Measurements from ENCODE around the gene RANBP10.
"Not testable (repeated sequence)": the region's sequence is repeated elsewhere in the genome, so short reads cannot be mapped to it uniquely, and the experiment has no call there.

Gene RANBP10

DNA sequence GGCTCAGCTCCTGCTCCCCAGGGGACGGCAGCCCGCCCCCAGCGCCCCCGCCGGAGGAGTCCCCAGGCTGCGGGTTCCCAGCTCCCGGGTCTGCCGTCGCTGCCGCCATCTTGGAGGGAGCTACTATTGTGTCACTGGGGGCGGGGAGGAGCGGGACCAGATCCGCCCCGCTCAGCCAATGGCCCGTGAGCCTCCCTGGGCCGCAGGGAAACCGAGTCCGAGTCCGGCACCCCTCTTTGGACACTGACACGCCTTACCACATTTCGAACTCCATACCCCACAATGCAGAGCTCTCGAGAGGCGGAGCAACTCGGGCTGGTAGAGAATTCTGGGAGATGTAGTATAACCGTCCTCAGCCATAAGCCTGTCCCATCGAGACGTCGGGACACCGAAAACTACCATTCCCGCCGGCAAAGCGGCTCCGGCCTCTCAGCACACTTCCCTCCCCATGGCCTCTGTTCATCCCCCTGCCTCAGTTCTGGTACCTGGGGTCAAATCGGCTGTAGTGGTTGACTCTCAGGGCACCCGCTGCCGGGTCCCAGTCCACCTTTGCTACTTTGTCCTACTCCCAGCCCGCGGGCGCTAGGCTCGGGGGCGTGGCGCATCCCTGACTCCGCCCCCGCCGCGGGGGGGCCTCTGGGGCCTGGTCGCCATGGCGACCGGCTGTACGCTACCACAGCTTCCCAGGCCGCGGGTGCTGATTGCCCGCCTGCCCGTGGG lies at the start of gene RANBP10, which contains the start of gene TSNAXIP1:
Gene RANBP10, minus strand, starts transcription at position 133 of the 720 bp plus-strand sequence. Its CDS starts 24 bp downstream, at position 109.
Gene TSNAXIP1, plus strand, starts transcription at position 462 of the 720 bp plus-strand sequence. CDS start 261 bp downstream, outside the sequence.
- peak; percentile 95 for DNase-seq (ENCODE audit: low spot score)

DNA sequence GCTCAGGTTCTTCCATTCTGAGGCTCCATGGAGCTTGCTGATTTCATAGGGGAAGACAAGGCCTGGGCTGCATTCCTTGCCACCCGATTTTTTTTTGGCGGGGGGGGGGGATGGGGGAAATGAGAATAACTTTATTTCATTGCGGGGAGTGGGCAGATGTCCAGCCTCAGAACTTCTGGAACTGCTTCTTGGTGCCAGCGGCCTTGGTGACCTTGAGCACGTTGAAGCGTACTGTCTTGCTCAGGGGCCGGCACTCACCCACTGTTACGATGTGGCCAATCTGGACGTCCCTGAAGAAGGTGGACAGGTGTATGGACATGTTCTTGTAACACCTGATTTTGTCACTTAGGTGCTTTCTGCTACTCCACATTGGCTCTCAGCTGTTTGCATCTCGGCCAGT lies 49.4 kb upstream of the RANBP10 start:
- DNase-seq (ENCODE audit: low spot score), result no peak

DNA sequence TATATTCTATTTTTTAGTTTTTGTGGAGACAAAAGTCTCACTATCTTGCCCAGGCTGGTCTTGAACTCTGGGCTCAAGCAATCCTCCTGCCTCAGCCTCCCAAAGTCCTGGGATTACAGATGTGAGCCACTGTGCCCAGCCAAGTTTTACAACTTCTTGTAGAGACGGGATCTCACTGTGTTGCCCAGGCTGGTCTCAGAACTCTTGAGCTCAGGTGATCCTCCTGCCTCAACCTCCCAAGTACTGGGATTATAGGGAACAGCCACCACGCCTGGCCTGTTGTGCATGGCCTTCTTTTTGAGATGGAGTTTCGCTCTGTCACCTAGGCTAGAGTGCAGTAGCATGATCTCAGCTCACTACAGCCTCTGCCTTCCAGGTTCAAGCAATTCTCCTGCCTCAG lies 47.3 kb upstream of the RANBP10 start:
- no peak for DNase-seq (ENCODE audit: low spot score)

DNA sequence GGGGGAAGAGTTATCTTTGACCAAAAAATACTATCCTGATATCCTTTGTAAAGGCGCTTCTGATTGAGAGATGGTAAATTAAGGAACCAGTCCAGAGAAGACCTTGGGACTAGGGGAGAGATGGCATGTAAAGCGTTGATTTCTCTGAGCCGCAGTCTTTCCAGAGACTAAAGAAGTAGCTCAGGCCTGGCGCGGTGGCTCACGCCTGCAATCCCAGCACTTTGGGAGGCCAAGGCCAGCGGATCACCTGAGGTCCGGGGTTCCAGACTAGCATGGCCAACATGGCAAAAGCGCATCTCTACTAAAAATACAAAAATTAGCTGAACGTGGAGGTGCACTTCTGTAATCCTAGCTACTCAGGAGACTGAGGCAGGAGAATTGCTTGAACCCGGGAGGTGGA lies 41.8 kb upstream of the RANBP10 start:
- no peak for DNase-seq (ENCODE audit: low spot score)

DNA sequence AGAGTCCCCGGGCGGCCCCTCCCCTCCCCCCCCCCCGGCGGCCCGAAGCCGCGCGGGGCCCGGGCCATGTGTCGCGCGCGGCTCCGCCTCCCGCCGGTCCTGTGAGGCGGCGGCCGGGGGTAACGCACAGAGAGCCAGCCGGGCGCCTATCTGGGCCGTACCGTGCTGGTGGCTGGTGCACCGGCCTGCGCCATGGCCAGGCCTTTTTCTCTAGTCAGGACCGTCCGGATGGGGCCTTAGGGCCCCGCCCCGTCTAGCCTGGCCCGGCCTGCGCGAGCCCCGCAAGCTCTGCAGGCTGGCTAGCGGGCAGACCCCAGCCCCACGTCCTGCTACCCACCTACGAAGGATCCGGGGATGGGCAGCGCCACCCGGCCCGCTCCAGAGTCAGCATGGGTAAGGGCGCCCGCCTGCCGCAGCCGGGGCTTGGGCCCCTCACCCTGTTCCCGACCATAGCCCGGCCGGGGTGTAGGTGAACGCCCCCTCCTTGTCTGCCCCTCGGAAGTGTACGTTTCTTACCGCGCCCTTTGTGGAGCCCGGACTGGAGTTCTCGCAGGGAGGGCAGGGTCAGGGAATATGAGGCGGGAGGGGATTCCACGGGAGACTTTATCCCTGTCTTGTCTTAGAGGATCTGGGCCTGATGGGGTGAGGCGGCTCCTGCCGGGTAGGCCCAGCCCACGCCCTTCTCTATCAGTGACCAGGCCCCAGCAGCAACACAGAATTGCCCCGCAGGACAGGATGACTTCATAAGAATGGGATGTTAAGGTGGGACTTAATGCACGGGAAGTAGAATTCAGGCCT lies 40.9 kb upstream of the RANBP10 start, which contains the start of gene CENPT:
Gene CENPT, minus strand, starts transcription at position 630 of the 798 bp plus-strand sequence. CDS start 13,834 bp downstream, outside the sequence.
- DNase-seq (ENCODE audit: low spot score), result no peak

DNA sequence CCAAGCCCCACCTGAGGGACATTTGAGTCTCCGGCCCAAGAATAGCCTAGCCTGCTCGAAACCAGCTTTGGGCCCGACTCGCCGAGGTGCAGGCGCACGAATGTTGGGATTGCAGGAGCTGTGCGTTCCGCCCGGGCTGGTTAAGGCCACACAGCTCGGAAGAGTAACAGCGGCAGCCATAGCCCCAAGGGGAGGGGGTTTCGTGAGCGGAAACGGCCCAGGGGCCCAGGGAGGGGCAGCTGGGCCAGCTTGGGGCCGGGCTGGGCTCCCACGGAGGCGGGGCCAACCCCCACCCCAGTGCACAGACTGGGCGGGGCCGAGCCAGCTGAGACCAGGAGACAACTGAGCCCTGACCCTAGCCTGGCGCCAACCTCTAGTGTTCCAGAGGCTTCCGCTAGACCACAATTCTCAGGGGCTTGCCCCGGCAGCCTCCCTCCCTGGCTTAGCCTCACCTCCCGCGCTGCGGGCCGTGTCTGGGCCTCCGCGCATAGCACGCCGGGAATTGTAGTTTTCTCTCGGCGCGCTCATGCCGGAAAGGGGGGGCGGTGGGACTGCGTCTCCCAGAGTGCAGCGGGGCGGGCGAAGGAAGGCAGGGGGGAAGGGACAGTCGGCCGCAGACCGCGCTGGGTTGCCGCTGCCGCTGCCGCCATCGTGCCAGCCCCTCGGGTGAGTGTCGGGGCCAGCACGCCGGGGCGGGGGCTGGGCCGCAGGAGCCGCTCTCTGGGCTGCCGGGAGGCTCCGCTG lies 40.1 kb upstream of the RANBP10 start, which contains the start of gene NUTF2:
Gene NUTF2, plus strand, starts transcription at position 614 of the 744 bp plus-strand sequence. CDS start 18,198 bp downstream, outside the sequence.
- DNase-seq (ENCODE audit: low spot score), result peak; percentile 99

DNA sequence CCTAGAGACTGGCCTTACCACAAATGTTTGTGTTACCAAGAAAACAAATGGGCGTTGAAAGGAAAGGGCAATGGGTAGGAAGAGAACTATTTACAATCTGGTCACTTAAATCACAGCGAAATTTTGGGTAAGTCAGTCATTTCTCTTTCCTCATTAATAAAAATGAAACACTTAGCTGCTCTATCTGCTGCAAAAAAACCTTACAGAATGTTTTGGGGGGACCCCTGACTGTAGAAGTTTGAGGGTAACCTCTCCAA lies 39.6 kb upstream of the RANBP10 start:
- no peak for DNase-seq (ENCODE audit: low spot score)

DNA sequence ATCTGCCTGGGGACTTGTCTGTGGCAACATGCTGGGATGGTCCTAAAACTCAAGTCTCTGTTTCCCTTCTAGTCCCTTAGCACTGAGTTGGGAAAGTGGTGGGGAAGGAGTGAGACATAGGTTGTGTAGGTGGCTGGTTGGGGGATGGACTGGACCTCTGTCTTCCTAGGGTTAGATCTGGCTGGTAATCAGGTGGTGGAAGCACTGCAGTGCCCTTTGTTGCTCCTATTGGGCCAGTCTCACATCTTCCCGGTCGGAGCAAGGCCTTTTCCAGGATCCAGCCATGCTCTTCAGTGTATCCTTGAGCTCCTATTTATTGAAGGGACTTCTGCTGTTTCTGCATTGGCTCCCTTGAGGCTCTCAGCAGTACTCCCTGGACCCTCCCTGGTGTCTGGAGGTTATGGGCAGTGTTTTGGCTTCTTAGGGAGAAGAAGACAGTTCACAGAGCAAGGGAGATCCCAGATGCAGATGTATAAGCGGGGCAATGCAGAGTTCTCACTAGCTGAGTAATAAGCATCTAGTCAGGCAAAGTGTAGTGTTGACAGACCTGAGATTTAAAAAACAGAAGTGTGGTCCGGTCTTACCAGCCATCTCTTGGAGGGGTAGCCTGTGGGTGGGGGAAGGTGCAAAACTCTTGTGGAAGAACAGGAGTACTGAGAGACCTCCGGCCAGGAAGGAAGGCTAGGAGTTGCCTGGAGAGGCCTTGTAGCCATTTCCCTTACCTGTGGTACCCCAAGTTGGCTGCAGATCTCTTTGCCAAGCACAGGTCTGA lies 39.1 kb upstream of the RANBP10 start:
- DNase-seq (ENCODE audit: low spot score), result no peak

DNA sequence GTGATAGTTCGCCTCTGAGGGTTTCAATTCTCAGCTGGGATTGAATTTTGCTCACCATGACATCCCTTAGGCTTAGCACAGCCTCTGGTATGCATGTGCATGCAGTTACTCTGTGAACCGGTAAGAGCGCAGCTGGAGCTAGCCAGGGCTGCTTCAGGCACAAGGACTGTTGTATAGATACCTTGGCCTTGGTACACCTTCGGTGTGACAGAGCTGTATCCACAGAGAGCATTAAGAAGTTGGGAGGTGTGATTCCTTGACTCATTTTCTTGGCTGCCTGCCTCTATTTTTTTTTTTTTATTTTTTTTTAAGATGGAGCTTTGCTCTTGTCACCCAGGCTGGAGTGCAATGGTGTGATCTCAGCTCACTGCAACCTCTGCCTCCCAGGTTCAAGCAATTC lies 38.1 kb upstream of the RANBP10 start:
- DNase-seq (ENCODE audit: low spot score), result no peak

DNA sequence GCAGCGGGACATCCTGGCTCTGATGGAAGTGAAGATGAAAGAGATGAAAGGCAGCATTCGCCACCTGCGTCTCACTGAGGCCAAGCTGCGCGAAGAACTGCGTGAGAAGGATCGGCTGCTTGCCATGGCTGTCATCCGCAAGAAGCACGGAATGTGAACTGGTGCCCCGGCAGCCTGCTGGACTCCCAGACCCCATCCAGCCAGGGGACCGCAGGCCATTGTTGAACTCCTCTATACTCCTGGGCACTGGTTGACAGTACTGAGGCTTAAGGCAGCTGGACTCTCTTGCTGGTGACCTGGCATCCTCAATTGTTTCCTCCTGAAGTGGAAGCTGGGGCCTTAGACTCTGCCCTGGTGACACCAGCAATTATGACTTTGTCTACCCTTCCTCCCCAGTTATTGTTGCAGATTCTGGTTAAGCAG lies 37.0 kb upstream of the RANBP10 start:
- no peak for DNase-seq (ENCODE audit: low spot score)

DNA sequence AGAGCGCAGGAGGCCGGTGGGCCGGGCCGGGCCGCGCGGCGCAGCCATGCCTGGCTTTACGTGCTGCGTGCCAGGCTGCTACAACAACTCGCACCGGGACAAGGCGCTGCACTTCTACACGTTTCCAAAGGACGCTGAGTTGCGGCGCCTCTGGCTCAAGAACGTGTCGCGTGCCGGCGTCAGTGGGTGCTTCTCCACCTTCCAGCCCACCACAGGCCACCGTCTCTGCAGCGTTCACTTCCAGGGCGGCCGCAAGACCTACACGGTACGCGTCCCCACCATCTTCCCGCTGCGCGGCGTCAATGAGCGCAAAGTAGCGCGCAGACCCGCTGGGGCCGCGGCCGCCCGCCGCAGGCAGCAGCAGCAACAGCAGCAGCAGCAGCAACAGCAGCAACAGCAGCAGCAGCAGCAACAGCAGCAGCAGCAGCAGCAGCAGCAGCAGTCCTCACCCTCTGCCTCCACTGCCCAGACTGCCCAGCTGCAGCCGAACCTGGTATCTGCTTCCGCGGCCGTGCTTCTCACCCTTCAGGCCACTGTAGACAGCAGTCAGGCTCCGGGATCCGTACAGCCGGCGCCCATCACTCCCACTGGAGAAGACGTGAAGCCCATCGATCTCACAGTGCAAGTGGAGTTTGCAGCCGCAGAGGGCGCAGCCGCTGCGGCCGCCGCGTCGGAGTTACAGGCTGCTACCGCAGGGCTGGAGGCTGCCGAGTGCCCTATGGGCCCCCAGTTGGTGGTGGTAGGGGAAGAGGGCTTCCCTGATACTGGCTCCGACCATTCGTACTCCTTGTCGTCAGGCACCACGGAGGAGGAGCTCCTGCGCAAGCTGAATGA lies 36.4 kb upstream of the RANBP10 start:
- DNase-seq (ENCODE audit: low spot score), result peak; percentile 77

DNA sequence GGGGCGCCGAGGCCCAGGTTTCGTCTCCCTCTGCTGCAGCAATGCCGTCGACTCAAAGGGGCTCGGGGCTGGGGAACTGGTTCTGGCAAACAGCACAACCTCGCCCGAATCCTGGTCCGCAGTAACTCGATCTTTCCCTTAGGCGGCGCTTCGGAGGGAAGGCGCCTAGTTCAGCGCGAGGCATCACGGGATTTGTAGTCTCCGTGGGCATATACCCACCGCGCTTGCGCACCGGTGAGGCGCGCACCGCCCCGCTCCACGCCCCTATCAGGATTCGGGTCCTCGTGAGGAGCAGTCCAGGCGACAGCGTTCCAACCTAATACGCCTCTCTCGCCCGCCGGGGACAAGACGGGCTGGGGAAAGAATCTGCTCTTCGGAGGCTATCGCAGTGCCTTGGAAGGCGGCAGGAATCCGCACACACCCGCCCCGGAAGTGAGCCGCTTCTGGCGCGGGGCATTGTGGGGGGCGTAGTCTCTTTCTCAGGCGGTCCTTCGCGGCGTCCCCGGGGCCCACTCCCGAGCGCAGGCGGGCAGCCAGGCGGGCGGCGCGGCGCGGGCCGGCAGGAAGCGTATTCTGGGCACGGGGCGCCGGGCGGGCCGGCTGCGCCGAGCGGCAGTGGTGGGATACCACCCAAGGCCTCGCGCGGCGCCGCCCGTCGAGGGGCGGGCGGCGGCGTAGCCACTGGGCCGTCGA lies 35.6 kb upstream of the RANBP10 start, which contains the start of gene THAP11:
Gene THAP11, plus strand, starts transcription at position 505 of the 693 bp plus-strand sequence. CDS start 235 bp downstream, outside the sequence.
- peak; percentile 97 for DNase-seq (ENCODE audit: low spot score)

DNA sequence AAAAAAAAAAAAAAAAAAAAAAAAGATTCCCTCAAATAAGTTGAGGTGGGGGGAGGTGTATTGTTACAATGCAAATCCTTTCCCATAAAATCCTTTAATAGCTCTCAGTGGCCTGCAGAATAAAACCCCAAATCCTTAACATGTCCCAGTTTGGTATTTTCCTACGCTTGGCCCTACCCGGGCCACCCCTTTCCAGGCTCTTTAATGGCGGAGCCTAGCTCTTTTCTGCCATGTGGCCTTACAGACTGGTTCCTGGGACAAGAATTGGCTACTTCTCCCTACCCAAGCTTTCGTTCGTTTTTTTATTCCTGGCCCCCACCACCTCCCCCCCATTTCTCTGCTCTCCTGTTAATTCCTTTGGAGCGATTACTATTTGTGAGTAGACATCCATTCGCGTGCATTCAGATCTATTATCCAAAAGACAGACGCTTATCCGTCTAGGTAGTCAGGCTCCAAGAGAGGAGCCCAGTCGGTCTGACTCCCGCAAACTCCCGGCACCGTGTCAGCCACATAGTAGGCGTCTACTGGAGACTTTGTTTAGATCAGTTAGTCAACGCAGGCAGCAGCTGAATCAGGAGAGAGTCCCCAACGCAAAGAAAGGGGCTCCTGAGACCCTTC lies 34.9 kb upstream of the RANBP10 start:
- DNase-seq (ENCODE audit: low spot score), result no peak

DNA sequence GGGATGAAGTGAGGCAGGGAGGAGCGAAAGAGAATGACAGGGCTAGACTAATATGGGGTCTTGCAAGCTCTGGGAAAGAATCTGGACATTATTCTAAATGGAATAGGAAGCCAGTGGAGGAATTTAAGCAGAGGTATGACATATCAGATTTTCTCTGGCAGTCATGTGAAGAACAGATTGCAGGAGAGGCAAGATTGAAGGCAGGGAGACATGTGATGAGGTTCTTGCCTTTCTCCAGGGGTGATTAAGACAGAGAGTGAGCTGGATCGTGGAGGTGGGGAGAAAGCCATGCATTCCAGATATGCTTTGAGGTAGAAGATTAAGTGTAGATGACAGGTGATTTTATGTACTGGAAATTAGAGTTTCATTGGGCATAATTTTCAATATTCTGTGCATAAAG lies 31.5 kb upstream of the RANBP10 start:
- DNase-seq (ENCODE audit: low spot score), result no peak

DNA sequence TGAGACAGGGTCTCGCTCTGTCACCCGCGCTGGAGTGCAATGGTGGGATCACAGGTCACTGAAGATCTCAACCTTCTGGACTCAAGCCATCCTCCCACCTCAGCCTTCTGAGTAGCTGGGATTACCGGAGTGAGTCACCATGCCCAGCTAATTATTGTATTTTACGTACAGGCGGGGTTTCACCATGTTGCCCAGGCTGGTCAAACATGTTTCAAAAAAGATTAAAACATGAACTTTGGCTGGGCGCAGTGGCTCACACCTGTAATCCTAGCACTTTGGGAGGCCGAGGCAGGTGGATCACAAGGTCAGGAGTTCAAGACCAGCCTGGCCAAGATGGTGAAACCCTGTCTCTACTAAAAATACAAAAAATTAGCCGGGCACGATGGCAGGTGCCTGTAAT lies 30.8 kb upstream of the RANBP10 start:
- not testable (repeated sequence) for DNase-seq (ENCODE audit: low spot score)

DNA sequence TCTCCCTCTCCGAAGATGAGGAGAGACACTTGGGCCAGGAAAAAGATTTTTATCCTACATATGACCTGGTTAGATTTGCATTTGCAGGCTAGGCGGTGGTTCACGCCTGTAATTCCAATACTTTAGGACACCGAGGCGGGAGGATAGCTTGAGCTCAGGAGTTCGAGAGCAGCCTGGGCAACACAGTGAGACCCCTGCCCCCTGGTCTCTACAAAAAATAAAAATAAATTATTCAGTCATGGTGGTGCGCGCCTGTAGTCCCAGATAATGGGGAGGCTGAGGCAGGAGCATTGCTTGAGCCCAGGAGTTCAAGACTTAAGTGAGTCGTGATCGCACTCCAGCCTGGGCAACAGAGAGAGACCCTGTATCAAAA lies 27.9 kb upstream of the RANBP10 start:
- DNase-seq (ENCODE audit: low spot score), result no peak

DNA sequence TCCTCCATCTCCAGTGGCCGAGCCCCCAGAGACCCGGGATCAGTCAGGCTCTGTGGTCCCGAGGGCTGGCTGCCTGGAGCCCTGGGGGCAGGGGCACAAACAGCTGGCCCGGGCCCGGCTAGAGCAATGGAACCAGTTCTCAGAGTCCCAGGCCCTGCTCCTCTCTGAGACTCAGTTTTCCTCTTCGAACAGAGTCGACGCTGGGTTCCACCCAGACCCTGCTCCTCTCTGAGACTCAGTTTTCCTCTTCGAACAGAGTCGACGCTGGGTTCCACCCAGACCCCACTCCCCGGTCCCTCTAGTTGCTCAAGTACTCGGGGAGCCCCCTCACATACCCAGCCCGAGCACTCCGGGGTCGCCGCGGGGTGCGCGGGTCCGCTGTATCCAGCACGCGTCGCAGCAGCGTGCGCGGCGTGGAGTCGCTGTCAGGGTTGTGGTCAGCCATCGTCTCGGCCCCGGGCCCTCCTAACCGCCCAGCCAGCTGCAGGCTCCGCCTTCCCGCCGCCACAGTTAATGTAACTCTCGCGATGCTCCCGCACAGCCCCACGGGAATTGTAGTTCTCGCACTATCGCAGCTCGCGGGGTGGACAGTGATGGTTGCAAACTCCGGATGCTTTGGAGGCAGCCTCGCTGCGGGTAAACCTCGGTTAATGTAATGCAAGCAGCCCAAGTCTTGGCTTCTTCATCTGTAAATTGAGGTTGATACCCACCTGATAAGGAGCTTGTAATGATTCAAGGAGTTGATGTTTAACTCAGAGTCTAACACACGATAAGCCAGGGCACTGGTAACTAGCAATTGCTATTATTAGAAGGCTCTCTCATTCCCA lies 27.3 kb upstream of the RANBP10 start:
- DNase-seq (ENCODE audit: low spot score), result peak; percentile 97

DNA sequence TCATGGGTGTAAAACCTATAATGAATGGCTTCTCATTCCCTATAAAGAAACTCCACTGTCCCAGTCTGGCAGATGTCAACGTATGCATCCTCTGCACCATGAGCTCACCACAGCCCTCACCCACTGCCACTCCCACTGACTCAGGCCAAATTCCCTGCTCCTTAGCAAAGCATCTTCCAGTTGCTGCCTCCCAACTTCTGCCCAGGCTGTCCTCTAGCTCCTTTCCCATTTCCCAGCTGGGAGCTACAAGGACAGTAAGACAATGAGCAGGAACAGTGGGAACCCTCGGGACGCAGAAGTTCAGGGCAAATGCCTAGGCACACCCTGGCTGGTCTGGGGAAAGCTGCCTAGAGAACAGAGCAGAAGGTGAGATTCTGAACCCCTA lies 26.7 kb upstream of the RANBP10 start:
- DNase-seq (ENCODE audit: low spot score), result no peak

DNA sequence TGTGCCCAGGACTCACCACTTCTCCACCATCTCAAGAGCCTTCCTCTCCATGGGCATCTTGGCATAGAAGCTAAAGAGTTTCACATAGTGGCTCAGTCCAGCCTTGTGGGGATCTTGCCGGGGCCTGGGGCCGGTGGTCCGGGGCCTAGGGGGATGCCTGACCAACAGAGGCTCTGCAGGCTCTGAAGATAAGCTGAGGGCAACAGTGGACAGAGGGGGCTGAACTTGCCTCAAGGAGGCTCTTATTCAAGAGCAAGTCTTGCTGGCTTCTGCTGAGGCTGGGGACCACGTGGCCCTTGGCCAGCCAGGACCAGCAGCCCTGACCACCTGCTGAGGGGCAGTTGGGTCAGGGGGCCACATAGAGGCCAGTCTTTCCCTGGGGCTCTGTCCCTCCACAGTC lies 22.3 kb upstream of the RANBP10 start:
- no peak for DNase-seq (ENCODE audit: low spot score)
